KOPT-K1 (cell line): ENCODE results near the gene DRAP1.

Experiments
- H3K27ac ChIP-seq: fragments of 200-600 bp; sonication (generic); 2 replicates; pipeline ENCODE4 v1.5.1; 2016; ENCODE audit warnings: antibody characterized with exemption, mild to moderate bottlenecking, low read depth, low read length; ENCODE audit not compliant: poor library complexity, severe bottlenecking
- H3K36me3 ChIP-seq: fragments of 200-600 bp; sonication (generic); 2 replicates; pipeline ENCODE4 v1.5.1; 2017; ENCODE audit warnings: antibody characterized with exemption, mild to moderate bottlenecking, low read length, moderate library complexity; ENCODE audit not compliant: insufficient read depth
- H3K9me3 ChIP-seq: fragments of 200-600 bp; sonication (generic); 2 replicates; pipeline ENCODE4 v1.5.1; 2017; ENCODE audit warnings: antibody characterized with exemption, low read length, mild to moderate bottlenecking; ENCODE audit not compliant: insufficient read depth, poor library complexity, severe bottlenecking

Gene DRAP1

DNA sequence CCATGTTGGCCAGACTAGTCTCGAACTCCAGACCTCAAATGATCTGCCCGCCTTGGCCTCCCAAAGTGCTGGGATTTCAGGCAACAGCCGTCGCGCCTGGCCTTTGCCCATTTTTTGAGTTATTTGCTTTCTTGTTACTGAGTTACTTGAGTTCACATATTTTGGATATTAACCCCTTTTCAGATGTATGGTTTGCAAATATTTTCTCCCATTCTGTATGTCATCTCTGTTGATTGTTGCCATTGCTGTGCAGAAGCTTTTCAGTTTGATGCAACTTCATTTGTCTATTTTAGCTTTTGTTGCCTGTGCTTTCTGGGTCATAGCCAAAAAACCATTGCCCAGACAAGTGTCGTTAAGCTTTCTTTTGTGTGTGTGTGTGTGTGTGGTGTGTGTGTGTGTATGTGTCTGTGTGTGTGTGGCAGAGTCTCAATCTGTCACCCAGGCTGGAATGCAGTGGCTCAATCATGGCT is 32.9 kb downstream of the DRAP1 start:
- Histone ChIP-seq H3K9me3 (no peaks in the 10 kb centered on the region), H3K36me3 (no peaks in the 10 kb centered on the region), H3K27ac (no peak overlapping the region)

DNA sequence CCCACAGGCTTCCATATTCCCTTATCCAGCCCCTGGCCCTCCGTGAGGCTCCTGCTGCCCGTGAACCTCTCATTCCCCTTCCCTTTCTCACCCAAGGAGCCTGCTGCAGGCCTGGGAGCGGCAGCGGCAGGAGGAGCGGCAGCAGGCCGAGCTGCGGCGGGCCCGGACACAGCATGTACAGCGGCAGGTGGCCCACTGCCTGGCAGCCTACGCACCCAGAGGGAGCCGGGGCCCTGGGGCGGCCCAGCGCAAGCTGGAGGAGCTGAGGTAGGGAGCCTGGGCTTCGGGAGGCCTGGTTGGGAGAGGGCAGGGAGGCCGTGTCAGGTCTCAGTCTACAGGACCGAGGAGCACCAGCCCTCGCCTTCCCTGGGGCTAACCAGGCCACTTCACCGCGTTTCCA is 34.2 kb downstream of the DRAP1 start:
- Histone ChIP-seq H3K9me3 (no peaks in the 10 kb centered on the region), H3K36me3 (no peaks in the 10 kb centered on the region), H3K27ac (no peak overlapping the region)

DNA sequence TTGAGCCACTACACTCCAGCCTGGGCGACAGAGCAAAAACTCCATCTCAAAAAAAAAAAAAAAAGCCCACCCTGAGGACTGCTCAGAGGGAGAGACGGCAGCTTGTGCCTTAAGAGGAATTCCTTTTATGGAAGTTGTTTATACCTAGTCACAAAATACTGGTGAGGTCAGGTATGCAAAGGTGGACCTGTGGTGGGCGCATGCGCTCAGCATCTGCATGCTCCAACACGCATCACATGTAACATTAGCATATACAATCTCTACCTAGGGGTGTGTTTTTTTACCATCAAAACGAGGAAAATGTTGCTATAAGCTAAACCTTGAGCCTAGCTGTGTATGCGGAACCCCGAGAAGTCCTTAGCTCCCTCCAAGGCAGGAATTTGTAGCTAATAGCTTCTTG is 35.5 kb downstream of the DRAP1 start:
- H3K36me3 ChIP-seq, result no peaks in the 10 kb centered on the region
- H3K27ac ChIP-seq, result no peak overlapping the region
- H3K9me3 ChIP-seq, result no peaks in the 10 kb centered on the region

DNA sequence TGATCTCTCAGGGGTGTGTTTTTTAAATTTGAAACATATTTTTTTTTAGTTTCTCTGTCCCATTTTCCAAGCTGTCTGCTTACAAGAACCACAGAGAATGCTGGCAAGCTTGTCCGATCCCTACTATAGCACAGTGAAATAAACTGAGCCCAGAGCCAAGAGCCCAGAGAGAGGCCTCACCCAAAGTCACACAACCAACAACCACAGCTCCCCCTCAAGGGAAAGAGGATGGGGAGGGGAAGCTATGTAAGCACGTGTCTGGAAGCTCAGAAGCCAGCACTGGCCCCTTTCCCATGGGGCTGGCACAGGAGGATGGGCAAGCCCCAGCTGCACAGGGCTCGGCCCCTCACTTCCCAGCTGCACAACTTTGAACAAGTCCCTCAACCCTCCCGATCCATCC is 39.1 kb downstream of the DRAP1 start:
- Histone ChIP-seq H3K27ac (peak overlapping the region; percentile 13), H3K36me3 (0 out of 2 replicates have a peak, but pooled peaks cover 2% of the 10 kb centered on the region), H3K9me3 (no peaks in the 10 kb centered on the region)

DNA sequence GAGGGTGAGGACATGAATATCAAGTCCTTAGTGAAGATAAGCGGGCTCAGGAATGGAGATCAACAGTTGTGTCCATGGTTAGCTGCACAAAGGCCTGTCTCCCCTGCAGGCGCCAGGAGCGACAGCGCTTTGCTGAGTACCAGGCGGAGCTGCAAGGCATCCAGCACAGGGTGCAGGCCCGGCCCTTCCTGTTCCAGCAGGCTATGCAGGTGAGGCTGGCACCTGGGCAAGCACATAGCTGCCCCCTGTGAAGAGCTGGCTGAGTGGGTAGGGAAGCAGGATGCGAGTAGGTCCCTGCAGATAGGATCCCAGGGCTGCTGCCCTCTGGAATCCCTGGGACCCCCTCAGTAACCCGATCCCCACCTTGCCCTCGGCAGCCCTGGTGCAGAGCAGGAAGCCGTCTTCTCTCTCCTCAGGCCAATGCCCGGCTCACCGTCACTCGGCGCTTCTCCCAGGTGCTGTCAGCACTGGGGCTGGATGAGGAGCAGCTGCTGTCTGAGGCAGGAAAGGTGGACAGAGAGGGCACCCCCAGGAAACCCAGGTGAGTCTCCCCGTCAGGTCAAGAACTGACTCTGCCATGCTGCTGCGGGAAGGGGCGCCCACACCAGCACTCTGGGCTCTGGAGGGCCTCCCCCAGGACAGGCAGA is 39.7 kb downstream of the DRAP1 start:
- H3K9me3 ChIP-seq, result no peaks in the 10 kb centered on the region
- peak overlapping the region; percentile 13 for H3K27ac ChIP-seq
- H3K36me3 ChIP-seq, result peaks cover 8% of the 10 kb centered on the region

DNA sequence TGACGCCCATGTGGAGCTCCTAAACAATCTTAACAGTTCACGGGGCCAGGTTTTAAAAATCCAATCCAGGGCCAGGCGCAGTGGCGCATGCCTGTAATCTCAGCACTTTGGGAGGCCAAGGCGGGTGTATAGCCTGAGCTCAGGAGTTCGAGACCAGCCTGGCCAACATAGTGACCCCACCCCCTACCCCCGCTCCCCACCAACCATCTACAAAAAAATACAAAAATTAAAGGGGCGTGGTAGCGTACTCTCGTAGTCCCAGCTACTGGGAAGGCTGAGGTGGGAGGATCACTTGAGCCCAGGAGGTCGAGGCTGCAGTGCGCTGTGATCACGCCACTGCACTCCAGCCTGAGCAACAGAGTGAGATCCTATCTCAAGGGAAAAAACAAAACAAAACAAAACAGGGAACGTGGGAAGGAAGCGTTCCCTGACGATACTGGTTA is 41.6 kb downstream of the DRAP1 start:
- Histone ChIP-seq H3K36me3 (peaks cover 27% of the 10 kb centered on the region), H3K27ac (peak overlapping the region; percentile 82), H3K9me3 (no peaks in the 10 kb centered on the region)

DNA sequence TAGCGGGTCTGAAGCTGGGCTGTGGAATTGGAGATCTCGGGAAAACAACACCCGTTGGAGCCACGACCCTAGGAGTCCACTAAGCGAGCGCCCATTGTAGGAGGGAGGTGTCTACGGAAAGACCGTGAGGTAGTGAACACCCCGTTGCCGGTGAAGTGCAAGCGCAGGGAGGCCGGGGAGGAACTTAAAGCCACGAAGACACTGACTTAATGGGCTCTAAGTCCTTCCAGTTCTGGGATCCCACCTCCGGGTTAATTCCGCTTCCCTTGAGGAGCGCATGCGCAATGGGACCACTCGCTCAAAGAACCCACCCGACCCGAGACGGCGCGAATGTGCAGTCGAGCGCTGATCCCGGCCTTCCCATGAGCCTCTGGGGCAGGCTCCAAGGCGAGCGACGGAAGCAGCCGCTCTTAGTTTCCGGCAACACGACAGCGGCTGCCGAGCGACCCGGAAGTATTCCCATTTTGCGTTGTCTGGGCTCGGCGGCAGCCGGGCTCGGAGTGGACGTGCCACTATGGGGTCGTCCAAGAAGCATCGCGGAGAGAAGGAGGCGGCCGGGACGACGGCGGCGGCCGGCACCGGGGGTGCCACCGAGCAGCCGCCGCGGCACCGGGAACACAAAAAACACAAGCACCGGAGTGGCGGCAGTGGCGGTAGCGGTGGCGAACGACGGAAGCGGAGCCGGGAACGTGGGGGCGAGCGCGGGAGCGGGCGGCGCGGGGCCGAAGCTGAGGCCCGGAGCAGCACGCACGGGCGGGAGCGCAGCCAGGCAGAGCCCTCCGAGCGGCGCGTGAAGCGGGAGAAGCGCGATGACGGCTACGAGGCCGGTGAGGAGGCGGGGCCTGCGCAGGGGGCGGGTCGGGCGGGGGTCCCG is 42.3 kb downstream of the DRAP1 start, which contains the start of gene SART1:
Gene SART1 (plus strand): TSS at position 468 of the 874 bp plus-strand sequence. CDS start 47 bp downstream, at position 515.
- peak within 1 kb of the TSS; percentile 82 for H3K27ac ChIP-seq
- H3K36me3 ChIP-seq, result peaks cover 34% of the 10 kb centered on the region

DNA sequence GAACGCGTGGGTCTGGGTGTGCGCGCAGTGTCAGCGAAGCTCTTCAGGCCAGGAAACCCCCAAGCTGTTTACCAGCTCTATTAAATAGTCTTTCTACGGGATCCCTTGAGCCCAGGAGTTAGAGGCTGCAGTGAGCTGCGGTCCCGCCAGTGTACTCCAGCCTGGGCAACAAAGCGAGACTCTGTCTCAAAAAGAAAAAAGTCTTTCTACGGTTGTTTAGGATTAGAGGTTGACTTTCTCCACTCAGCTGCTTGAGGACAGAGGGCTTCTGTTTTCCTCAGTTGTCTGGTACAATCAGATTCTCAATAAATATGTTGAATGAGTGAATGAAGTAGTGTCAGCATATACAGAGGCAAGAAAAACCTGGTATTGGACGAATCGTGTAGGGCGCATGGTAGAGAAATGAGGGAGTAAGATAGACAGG is 42.9 kb downstream of the DRAP1 start:
- peaks cover 40% of the 10 kb centered on the region for H3K36me3 ChIP-seq
- H3K27ac ChIP-seq, result peak overlapping the region; percentile 82
- no peaks in the 10 kb centered on the region for H3K9me3 ChIP-seq

More for the DNA sequence above, 42.3 kb downstream of the DRAP1 start, which contains the start of gene SART1:
- no peaks in the 10 kb centered on the region for H3K9me3 ChIP-seq

DNA sequence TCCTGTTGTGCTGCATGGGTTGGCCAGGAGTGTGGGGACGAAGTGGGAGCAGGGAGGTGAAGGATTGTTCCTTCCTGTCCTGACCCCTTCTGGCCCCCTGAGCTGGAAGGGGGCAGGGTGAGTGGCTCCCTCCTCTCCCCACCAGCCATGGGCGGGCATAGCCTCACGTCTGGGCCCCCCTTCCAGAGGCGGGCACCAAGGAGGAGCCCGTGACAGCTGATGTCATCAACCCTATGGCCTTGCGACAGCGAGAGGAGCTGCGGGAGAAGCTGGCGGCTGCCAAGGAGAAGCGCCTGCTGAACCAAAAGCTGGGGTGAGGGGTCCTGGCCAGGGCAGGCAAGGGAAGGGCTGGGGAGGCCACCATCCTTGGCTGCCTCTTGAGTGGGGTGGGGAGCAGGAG is 45.7 kb downstream of the DRAP1 start:
- peaks cover 68% of the 10 kb centered on the region for H3K36me3 ChIP-seq

DNA sequence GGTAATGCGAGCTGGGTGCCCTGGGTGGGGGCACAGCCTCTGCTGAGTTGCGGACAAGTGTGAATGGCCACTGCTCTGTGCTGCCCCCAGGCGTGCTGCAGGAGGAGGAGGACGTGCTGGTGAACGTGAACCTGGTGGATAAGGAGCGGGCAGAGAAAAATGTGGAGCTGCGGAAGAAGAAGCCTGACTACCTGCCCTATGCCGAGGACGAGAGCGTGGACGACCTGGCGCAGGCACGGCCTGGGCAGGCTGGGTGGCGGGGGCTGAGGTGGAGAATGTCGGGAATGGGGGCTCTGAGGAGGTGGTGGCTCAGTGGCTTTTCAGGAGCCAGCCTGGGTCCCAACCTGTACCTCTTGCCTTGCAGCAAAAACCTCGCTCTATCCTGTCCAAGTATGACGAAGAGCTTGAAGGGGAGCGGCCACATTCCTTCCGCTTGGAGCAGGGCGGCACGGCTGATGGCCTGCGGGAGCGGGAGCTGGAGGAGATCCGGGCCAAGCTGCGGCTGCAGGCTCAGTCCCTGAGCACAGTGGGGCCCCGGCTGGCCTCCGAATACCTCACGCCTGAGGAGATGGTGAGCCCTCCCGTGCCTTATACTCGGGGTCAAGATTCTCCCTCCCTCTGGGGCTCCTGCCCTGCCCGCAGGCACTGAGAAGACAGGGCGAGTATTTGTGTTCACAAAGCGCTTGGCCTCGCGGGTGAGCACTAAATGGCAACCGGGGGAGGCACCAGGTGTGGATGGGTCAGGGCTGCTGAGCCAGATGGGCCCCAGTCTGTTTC is 46.9 kb downstream of the DRAP1 start:
- Histone ChIP-seq H3K36me3 (peaks cover 77% of the 10 kb centered on the region), H3K9me3 (no peaks in the 10 kb centered on the region), H3K27ac (no peak overlapping the region)

More for the DNA sequence above, 45.7 kb downstream of the DRAP1 start:
- H3K9me3 ChIP-seq, result no peaks in the 10 kb centered on the region
- no peak overlapping the region for H3K27ac ChIP-seq

DNA sequence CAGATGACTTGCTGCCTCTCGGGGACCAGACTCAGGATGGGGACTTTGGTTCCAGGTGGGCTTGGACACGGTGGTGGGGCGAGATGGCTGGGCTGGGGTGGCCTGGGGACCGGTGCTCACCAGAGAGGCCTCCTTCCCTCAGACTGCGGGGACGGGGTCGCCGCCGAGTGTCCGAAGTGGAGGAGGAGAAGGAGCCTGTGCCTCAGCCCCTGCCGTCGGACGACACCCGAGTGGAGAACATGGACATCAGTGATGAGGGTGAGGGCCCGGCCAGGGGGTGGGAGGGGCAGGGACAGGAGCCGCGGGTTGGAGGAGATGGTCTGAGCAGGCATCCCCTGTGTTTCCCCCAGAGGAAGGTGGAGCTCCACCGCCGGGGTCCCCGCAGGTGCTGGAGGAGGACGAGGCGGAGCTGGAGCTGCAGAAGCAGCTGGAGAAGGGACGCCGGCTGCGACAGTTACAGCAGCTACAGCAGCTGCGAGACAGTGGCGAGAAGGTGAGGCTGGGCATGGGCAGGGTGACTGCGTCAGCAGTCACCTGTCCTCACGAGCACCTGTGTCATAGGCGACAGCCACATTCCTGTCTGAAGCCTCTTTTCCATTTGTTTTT is 48.2 kb downstream of the DRAP1 start:
- Histone ChIP-seq H3K36me3 (peaks cover 87% of the 10 kb centered on the region), H3K27ac (no peak overlapping the region), H3K9me3 (no peaks in the 10 kb centered on the region)

DNA sequence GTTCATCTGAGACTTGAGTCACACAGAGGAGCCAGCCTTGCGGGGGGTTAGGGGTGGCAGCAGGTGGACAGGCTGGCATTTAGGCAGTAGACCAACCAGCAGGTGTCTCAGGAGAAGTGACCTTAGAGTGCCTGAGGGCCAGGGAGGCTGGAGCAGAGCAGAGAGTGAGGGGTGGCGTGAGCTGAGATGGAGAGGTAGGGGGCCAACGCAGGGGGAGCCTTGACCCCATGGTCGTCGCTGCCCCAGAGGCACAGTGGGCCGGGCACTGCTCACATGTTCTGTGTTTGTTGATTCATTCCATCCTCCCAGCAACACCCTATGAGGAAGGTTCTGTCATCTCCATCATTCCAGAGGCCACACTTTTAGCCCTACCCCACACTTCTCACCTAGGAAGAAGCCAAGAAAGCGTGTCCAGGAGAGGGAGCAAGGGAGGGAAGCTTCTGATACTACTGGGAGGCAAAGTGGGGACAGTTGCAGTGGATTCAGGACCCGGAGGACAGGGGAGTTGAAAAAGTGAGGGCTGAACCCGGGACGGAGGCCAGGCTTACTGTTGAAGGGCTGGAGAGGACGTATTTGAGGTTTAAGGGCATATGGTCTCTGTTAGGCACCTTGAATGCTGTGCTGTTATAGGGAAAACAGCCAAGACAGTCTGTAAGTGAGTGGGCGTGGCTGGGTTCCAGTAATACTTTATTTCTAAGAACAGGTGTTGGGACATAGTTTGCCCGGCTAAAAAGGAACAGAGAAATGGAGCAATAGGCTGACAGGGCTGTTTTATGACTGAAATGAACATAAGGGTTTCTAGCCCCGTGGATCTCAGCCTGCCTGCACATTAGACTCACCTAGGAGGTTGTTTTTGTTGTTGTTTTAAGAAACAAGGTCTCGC is 49.6 kb downstream of the DRAP1 start:
- H3K9me3 ChIP-seq, result no peaks in the 10 kb centered on the region
- peaks cover 94% of the 10 kb centered on the region for H3K36me3 ChIP-seq
- H3K27ac ChIP-seq, result no peak overlapping the region
